ENCODE measurements around the gene CSKMT.

CSKMT gene

DNA sequence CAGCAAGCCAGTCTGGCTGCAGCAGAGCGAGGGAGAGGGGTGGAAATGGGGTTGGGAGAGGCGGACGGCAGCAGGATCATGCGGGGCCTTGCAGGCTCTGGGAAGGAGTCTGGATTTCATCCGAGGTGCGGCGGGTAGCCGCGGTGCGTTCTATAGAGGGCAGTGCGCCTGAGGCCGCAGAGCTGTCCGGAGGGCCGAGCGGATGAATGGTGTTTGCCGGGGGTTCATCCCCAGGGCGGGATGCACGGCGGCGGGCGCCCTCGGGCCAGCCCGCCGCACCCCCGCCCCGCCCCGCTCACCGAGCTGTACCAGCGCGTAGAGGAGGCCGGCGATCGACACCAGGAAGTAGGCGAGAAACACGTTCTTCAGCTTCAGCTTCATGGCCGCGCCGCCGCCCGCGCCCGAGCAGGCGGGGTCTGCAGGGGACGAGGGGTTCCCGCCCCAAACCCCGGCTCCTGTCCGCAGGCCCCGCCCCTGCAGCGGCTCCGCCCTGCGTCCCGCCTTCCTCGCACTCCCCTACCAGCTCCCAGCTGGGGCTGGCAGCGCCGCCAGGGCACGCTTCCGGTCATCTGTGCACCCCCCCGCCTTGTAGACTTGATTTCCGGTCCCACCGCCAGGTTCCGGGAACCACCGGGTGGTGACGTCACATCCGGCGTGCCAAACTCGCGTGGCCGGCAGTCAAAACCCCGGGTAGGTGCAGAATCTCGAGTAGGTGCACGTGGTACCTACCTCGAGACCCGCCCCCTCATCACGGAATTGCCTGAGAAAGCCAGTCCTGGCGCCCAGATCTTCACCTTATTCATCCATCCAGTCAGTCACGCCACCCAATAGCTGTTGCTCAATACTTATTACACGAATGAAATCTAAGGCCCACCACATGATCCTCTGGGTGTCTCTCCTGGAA, 43.3 kb upstream of the CSKMT start, which contains the start of gene B3GAT3:
B3GAT3 (minus strand) TSS at position 420 of the 904 bp plus-strand sequence; CDS start at position 381, 39 bp downstream.
- no peaks in the 10 kb centered on the region for H3K9me2 ChIP-seq (ENCODE audit: low read depth, low read length)
- TF ChIP-seq, protein P1, sequence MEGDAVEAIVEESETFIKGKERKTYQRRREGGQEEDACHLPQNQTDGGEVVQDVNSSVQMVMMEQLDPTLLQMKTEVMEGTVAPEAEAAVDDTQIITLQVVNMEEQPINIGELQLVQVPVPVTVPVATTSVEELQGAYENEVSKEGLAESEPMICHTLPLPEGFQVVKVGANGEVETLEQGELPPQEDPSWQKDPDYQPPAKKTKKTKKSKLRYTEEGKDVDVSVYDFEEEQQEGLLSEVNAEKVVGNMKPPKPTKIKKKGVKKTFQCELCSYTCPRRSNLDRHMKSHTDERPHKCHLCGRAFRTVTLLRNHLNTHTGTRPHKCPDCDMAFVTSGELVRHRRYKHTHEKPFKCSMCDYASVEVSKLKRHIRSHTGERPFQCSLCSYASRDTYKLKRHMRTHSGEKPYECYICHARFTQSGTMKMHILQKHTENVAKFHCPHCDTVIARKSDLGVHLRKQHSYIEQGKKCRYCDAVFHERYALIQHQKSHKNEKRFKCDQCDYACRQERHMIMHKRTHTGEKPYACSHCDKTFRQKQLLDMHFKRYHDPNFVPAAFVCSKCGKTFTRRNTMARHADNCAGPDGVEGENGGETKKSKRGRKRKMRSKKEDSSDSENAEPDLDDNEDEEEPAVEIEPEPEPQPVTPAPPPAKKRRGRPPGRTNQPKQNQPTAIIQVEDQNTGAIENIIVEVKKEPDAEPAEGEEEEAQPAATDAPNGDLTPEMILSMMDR (IDR thresholded peaks at IDR 0.05; ENCODE audit: low read length), result no peak
- TF ChIP-seq EZH2 (IDR thresholded peaks at IDR 0.05; ENCODE audit: borderline replicate concordance, low read length), result no peak
- no peak within 1 kb of the TSS for H2AFZ ChIP-seq (ENCODE audit: low read length)
- H3K9me3 ChIP-seq (ENCODE audit: low read length), result no peaks in the 10 kb centered on the region
- H4K20me1 ChIP-seq (ENCODE audit: insufficient read depth, low read length), result no peaks in the 10 kb centered on the region
- H3F3A ChIP-seq (ENCODE audit: insufficient read depth, low read length), result peaks cover 7% of the 10 kb centered on the region; the same call in 1 of the 2 replicates
- H3K36me3 ChIP-seq (ENCODE audit: insufficient read depth, low read length), result peaks cover 35% of the 10 kb centered on the region
- H3K27me3 ChIP-seq (ENCODE audit: insufficient read depth, low read length), result no peaks in the 10 kb centered on the region
- H3K9ac ChIP-seq (ENCODE audit: low read length), result peak within 1 kb of the TSS; percentile 99
- peak within 1 kb of the TSS; percentile 81 for H3K27ac ChIP-seq (ENCODE audit: low read depth, low read length, poor library complexity, severe bottlenecking)
- peak within 1 kb of the TSS; percentile 96 for H3K4me3 ChIP-seq (ENCODE audit: low read depth, low read length, poor library complexity, severe bottlenecking)
- peak within 1 kb of the TSS; percentile 92 for H3K4me2 ChIP-seq (ENCODE audit: low read length)
- H3K79me2 ChIP-seq (ENCODE audit: insufficient read depth, low read length), result peaks cover 8% of the 10 kb centered on the region
- H3K4me1 ChIP-seq (ENCODE audit: insufficient read depth, low read length, severe bottlenecking), result peaks cover 14% of the 10 kb centered on the region

DNA sequence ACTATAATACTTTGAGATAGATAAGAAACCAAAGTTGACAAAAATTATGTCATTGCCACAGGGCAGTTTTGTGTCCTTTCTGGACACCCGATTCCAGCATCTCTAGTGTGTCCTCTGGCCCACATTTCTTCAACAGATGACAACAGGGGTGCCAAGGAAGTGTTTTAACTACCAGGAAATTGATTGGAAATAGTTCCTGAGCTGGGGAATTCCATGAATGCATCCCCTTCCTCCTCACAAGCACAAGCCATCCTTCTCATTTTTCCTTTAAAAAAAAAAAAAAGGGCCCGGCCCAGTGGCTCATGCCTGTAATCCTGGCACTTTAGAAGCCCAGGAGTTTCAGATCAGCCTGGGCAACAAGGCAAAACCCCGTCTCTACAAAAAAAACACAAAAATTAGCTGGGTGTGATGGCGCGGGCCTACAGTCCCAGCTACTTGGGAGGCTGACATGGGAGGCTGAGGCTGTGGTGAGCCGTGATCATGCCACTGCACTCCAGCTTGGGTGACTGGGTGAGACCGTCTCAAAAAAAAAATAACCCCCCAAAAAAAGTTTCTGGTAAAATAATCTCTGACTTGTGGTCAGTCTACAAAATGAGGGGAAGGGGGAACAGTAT, 42.5 kb upstream of the CSKMT start:
- Histone ChIP-seq H3K9ac (ENCODE audit: low read length) (peak overlapping the region; percentile 17; the same call in 1 of the 2 replicates), H3K27ac (ENCODE audit: low read depth, low read length, poor library complexity, severe bottlenecking) (peak overlapping the region; percentile 80)

DNA sequence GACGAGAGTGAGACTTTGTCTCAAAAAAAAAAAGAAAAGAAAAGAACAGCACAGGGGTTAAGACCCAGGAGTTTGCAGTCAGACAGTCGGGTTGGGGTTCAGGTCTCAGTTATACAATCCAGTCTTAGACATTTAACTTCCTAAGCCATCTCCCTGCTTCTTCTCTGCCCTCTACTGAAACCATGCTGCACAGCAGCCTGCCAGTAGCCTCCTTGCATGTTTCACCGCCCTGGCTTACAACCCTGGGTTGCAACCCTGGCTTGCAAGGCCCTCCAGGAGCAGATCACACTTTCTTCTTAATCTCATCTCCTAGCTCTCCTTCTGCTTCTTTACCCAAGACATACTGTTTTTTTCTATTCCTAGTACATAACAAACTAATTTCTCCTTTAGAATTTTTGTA, 37.4 kb upstream of the CSKMT start:
- TF ChIP-seq EZH2 (IDR thresholded peaks at IDR 0.05; ENCODE audit: borderline replicate concordance, low read length), result no peak
- TF ChIP-seq, protein P1 (IDR thresholded peaks at IDR 0.05; ENCODE audit: low read length), result no peak
- Histone ChIP-seq H3K36me3 (ENCODE audit: insufficient read depth, low read length) (peaks cover 79% of the 10 kb centered on the region), H3K27ac (ENCODE audit: low read depth, low read length, poor library complexity, severe bottlenecking) (no peak overlapping the region), H3K9me2 (ENCODE audit: low read depth, low read length) (no peaks in the 10 kb centered on the region), H3K9ac (ENCODE audit: low read length) (no peak overlapping the region), H4K20me1 (ENCODE audit: insufficient read depth, low read length) (no peaks in the 10 kb centered on the region), H3K4me1 (ENCODE audit: insufficient read depth, low read length, severe bottlenecking) (no peaks in the 10 kb centered on the region), H3F3A (ENCODE audit: insufficient read depth, low read length) (peaks cover 2% of the 10 kb centered on the region; the same call in 1 of the 2 replicates), H3K79me2 (ENCODE audit: insufficient read depth, low read length) (no peaks in the 10 kb centered on the region), H3K4me3 (ENCODE audit: low read depth, low read length, poor library complexity, severe bottlenecking) (no peak overlapping the region), H3K9me3 (ENCODE audit: low read length) (no peaks in the 10 kb centered on the region), H3K27me3 (ENCODE audit: insufficient read depth, low read length) (no peaks in the 10 kb centered on the region), H2AFZ (ENCODE audit: low read length) (no peak overlapping the region), H3K4me2 (ENCODE audit: low read length) (no peak overlapping the region)

More for the DNA sequence above, 42.5 kb upstream of the CSKMT start:
- peak overlapping the region; percentile 96 for H3K4me3 ChIP-seq (ENCODE audit: low read depth, low read length, poor library complexity, severe bottlenecking)
- H3K79me2 ChIP-seq (ENCODE audit: insufficient read depth, low read length), result peaks cover 8% of the 10 kb centered on the region
- no peaks in the 10 kb centered on the region for H3K27me3 ChIP-seq (ENCODE audit: insufficient read depth, low read length)
- no peaks in the 10 kb centered on the region for H3K9me2 ChIP-seq (ENCODE audit: low read depth, low read length)
- H3K36me3 ChIP-seq (ENCODE audit: insufficient read depth, low read length), result peaks cover 36% of the 10 kb centered on the region
- peaks cover 7% of the 10 kb centered on the region; the same call in 1 of the 2 replicates for H3F3A ChIP-seq (ENCODE audit: insufficient read depth, low read length)
- H3K4me2 ChIP-seq (ENCODE audit: low read length), result peak overlapping the region; percentile 33
- H2AFZ ChIP-seq (ENCODE audit: low read length), result no peak overlapping the region
- H3K9me3 ChIP-seq (ENCODE audit: low read length), result no peaks in the 10 kb centered on the region
- TF ChIP-seq EZH2 (IDR thresholded peaks at IDR 0.05; ENCODE audit: borderline replicate concordance, low read length), result no peak
- H3K4me1 ChIP-seq (ENCODE audit: insufficient read depth, low read length, severe bottlenecking), result peaks cover 14% of the 10 kb centered on the region
- H4K20me1 ChIP-seq (ENCODE audit: insufficient read depth, low read length), result no peaks in the 10 kb centered on the region

Data from OCI-LY1 (cell line).